IPS DF 4.7 (cell line): ENCODE data around the gene FIBCD1.

Experiments used
- DNase-seq: peaks from one replicate; pipeline ENCODE4 v3.0.0-alpha.2; 2013; ENCODE audit warnings: low spot score; ENCODE audit errors: extremely low read depth

FIBCD1 gene

DNA sequence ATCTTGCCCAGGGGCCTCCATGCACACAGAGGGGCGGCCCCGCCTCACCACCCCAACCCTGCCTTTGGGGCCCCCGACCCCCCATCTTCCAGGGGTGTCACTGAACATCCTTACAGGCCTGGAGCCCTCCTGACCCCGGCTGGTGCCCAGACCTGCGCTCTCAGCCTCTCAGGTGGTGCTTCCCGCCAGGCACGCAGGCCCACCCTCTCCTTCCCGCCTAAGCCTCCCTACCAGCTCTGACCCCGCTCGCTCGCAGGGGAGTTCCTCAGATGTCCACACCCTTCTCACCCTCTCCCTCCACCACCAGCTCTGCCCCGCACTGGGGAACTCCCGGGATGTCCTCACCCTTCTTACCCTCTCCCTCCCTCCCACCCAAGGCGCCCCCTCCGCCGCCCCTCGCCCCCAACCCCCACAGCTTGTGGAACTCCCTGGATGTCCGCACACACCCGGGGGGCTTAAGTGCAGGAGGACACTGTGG lies 30.1 kb downstream of the FIBCD1 start:
- no peak for DNase-seq

- DNase-seq = no peak
Observed at GRCh38 chr9:130908146-130908877, 30.7 kb downstream of the FIBCD1 start.

DNA sequence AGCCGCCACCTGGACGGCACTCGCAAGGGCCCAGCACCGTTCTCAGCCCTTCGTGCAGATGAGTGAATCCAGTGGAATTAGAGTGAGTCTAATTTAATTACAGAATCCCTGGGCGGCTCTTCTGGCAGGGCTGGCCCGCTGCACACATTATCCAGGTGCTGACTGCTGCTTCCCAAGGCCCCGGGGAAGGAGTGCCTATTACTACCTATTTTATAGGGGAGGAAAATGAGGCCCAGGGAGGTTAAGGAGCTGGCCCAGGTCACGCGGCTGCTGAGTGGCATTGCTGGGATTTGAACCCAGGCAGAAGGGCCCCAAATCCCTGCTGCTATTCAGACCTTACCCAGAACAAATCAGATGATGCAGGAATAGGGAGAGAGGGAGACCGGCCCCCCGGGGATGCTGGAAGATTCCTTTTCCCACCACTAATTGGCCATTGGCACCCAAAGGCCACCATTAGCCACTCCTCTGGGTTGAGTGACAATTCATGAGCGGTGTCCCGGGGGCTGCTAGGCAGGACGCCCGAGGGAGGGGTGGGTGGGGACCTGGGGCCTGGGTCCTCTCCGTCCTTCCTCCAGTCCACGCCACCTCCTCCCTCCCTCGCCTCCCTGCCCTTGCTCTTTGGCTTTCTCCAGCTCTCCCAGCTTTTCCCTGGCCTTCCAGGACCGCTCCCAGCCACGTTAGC lies 32.2 kb downstream of the FIBCD1 start:
- no peak for DNase-seq

- no peak for DNase-seq
Observed at GRCh38 chr9:130905902-130906734, 32.9 kb downstream of the FIBCD1 start.

- DNase-seq = no peak
Observed at GRCh38 chr9:130905125-130905901, 33.7 kb downstream of the FIBCD1 start.

GRCh38 chr9:130904070-130905044 lies 34.7 kb downstream of the FIBCD1 start:
- no peak for DNase-seq

- DNase-seq = no peak
Observed at GRCh38 chr9:130903194-130904069, 35.6 kb downstream of the FIBCD1 start.

GRCh38 chr9:130902204-130903185 lies 36.6 kb downstream of the FIBCD1 start:
- DNase-seq = no peak

GRCh38 chr9:130901498-130902203 lies 37.4 kb downstream of the FIBCD1 start:
- no peak for DNase-seq

DNA sequence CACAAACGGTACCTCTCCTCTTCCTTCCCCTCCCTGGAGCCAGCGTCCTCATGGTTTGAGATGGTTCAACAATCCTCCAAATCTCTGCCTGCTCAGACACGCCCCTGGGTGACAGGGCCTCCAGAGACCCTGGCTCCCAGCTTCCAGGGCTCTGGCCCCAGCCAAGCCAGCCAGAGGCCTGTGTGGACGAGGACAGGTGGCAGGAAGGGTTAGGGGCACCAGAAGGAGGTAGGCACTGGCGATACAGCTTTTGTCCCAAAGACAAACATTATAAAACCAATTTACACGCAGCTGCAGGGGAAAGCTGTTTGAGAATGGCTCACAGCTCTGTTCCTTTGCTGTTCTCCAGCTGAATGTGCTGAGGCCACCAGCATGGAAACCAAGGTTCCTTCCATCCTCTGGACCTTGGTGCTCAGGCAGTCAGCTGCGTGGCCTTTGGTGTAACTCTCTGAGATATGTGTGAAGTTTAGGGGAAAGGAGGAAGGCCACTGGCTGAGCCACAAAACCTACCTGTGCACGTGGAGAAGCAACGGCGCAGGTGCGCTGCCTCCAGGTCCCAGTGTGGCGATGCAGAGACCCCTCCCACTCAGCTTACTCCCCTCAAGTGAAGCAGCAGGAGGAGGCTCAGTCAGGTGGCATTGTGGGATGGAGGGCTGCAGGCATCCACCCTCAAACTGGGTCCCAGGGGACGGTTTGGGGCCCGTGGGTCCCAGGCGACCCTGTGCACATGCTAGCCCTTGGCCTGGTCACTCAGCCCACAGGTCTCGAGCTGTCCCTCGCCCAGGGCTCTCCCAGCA lies 38.1 kb downstream of the FIBCD1 start:
- no peak for DNase-seq

DNA sequence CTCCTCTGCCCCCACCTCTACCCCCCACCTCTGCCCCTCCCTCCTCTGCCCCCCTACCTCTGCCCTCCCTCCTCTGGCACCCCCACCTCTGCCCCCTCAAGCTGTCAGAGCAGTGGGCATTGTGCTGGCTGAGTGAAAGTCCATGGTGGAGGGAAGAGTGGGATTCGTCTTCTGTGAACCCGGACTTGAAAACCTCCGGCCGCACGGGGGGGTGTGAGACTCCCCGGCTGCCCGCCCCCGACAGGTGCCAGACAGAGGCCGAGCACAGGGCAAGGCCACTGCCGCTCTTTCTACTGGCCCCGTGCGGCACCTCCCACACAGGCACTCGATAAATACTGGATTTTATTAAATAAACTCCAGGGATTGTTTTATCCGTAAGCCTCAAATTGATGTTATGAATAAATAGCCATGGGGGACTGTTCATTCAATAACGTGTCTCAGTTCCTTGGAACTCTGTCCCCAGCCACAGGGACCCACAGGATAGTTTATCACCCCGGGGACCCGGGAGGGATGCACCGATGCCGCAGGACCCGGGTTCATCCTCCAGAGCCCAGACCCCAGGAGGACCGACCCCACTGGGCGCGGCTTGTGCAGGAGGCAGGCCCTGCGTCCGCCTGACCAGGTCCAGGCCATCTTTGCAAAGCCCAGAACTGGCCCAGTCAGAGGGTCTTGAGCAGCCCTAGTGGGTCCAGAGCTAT lies 39.8 kb downstream of the FIBCD1 start:
- DNase-seq = no peak

DNA sequence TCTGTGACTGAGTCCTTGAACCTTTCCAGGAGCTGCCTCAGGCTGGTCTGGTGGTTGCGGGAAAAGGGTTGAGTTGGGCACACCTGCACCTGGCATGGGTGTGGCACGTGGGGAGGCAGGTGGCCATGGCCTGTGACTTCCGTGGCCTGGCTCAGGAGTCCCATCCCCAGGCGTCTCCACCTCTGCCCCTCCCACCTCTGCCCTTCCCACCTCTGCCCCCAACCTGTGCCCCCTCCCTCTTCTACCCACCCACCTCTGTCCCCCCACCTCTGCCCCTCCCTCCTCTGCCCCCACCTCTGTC lies 40.5 kb downstream of the FIBCD1 start:
- DNase-seq = no peak

GRCh38 chr9:130897848-130898551 lies 41.0 kb downstream of the FIBCD1 start:
- DNase-seq = no peak

- DNase-seq = no peak
Observed at GRCh38 chr9:130897105-130897751, 41.8 kb downstream of the FIBCD1 start.
